HCEC 1CT (cell line): ENCODE data around the gene SHISAL2B.
"Not testable (repeated sequence)": the region's sequence is repeated elsewhere in the genome, so short reads cannot be mapped to it uniquely, and the experiment has no call there.

ENCODE experiments used
- DNase-seq: peaks from one replicate; pipeline ENCODE4 v3.0.0-alpha.2; 2017

SHISAL2B gene

GRCh38 chr5:64690417-64691151, at the start of gene SHISAL2B:
TSS of gene SHISAL2B (plus strand) at chr5:64690503. CDS start at chr5:64690624, 121 bp downstream.
- DNase-seq: no peak

GRCh38 chr5:64644831-64645230, 45.5 kb upstream of the SHISAL2B start:
- DNase-seq: no peak

GRCh38 chr5:64646169-64646568, 44.1 kb upstream of the SHISAL2B start:
- DNase-seq: no peak

GRCh38 chr5:64649512-64649911, 40.8 kb upstream of the SHISAL2B start:
- DNase-seq: no peak

- DNase-seq: peak; percentile 73
Measured at GRCh38 chr5:64653766-64654560, 36.3 kb upstream of the SHISAL2B start.

- DNase-seq: no peak
Measured at GRCh38 chr5:64654561-64654938, 35.8 kb upstream of the SHISAL2B start.

- DNase-seq: no peak
Measured at GRCh38 chr5:64655596-64655995, 34.7 kb upstream of the SHISAL2B start.

GRCh38 chr5:64659289-64659688, 31.0 kb upstream of the SHISAL2B start:
- peak; percentile 12 for DNase-seq

GRCh38 chr5:64663181-64663580, 27.1 kb upstream of the SHISAL2B start:
- peak; percentile 49 for DNase-seq

GRCh38 chr5:64665243-64665642, 25.1 kb upstream of the SHISAL2B start:
- no peak for DNase-seq

GRCh38 chr5:64666078-64666477, 24.2 kb upstream of the SHISAL2B start:
- peak; percentile 73 for DNase-seq

GRCh38 chr5:64667068-64667467, 23.2 kb upstream of the SHISAL2B start:
- no peak for DNase-seq

GRCh38 chr5:64670277-64670676, 20.0 kb upstream of the SHISAL2B start:
- DNase-seq: no peak

GRCh38 chr5:64671678-64672077, 18.6 kb upstream of the SHISAL2B start:
- no peak for DNase-seq

GRCh38 chr5:64678374-64678773, 11.9 kb upstream of the SHISAL2B start:
- no peak for DNase-seq

GRCh38 chr5:64680289-64680688, 10.0 kb upstream of the SHISAL2B start:
- DNase-seq: peak; percentile 34

GRCh38 chr5:64682608-64683007, 7.7 kb upstream of the SHISAL2B start:
- no peak for DNase-seq

- DNase-seq: no peak
Measured at GRCh38 chr5:64685866-64686265, 4.4 kb upstream of the SHISAL2B start.

- DNase-seq: no peak
Measured at GRCh38 chr5:64688391-64688790, 1.9 kb upstream of the SHISAL2B start.

GRCh38 chr5:64688965-64689364, 1.3 kb upstream of the SHISAL2B start:
- DNase-seq: no peak

GRCh38 chr5:64690104-64690416, 243 bp upstream of the SHISAL2B start:
- DNase-seq: no peak

GRCh38 chr5:64691291-64691690, 988 bp downstream of the SHISAL2B start:
- no peak for DNase-seq

- peak; percentile 38 for DNase-seq
Measured at GRCh38 chr5:64693636-64694035, 3.3 kb downstream of the SHISAL2B start.

GRCh38 chr5:64696414-64696813, 6.1 kb downstream of the SHISAL2B start:
- DNase-seq: not testable (repeated sequence)

- no peak for DNase-seq
Measured at GRCh38 chr5:64700765-64701164, 10.5 kb downstream of the SHISAL2B start.
